PFSK-1 (cell line): ENCODE data around the gene ABHD16B.

ENCODE experiments used
- FOXP2 ChIP-seq: optimal IDR thresholded peaks from 2 replicates; pipeline ENCODE3; 2011; ENCODE audit warnings: borderline replicate concordance, control low read depth, inconsistent platforms; ENCODE audit not compliant: insufficient read depth; ENCODE audit errors: extremely low read length, extremely low read depth
- POLR2AphosphoS5 ChIP-seq: IDR thresholded peaks from 2 replicates; pipeline ENCODE4 v1.6.1; 2012; ENCODE audit warnings: low read depth, mild to moderate bottlenecking, control low read depth, low read length, moderate library complexity
- SIN3A ChIP-seq: IDR thresholded peaks from 2 replicates; pipeline ENCODE4 v1.6.1; 2012; ENCODE audit warnings: mild to moderate bottlenecking, low read length, moderate library complexity, borderline replicate concordance; ENCODE audit not compliant: insufficient read depth
- TAF1 ChIP-seq: IDR thresholded peaks from 2 replicates; pipeline ENCODE4 v1.6.1; 2012; ENCODE audit warnings: low read length, control low read depth, borderline replicate concordance; ENCODE audit not compliant: insufficient read depth
- TF ChIP-seq, protein P1 (sequence below), 2 experiments: IDR thresholded peaks; 2 replicates each; pipeline versions ENCODE4 v1.6.1 to v1.8.0; 2011 to 2012; ENCODE audit warnings: low read depth in 2 of 2, low read length in 2 of 2, control low read depth in 1 of 2, inconsistent platforms in 1 of 2, mild to moderate bottlenecking in 1 of 2, moderate library complexity in 1 of 2; ENCODE audit not compliant: insufficient read depth in 1 of 2

Gene ABHD16B

DNA sequence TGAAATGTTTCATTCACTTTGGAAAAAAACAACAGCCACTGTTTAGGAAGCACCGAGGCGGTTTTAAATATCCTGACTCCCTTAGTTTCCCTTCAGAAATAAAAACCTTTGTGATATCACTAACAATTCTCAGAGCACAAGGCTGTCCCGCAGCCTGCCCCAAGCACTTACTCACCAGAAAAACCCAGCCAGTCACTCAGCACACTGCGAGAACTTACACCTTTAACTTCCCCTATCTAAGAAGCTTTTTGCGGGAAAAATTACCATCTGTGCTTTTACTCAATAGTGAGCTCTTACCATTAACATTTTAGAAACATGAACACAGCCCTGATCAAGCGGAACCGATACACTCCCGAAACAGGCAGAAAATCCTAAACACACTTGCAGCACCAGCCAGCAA is 39.5 kb upstream of the ABHD16B start:
- TF ChIP-seq FOXP2, result no peak

DNA sequence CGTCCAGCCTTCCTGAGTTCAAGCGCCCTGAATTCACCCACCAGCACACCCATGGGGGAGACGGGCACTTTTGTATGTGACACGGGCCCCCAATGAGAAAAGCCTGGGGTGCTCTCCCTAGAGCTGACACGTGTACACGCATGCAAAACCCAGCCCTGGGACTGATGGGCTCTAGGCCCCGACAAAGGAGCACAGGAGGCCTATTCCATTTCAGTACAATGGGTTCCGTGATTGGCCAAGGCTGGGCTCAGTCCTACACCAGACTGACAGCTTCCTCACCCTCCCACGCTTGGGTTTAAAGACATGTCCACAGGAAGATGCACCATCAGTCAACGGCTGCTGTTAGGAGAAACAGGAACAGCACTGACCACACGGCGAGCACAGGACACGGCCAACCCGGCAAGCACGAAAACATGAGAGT is 39.0 kb upstream of the ABHD16B start:
- TF ChIP-seq POLR2AphosphoS5 (peak; percentile 79), SIN3A (0 out of 2 replicates have a peak, but pooled peaks have one; percentile 42), FOXP2 (peak; percentile 94), TAF1 (peak; percentile 93)
- TF ChIP-seq, protein P1, sequence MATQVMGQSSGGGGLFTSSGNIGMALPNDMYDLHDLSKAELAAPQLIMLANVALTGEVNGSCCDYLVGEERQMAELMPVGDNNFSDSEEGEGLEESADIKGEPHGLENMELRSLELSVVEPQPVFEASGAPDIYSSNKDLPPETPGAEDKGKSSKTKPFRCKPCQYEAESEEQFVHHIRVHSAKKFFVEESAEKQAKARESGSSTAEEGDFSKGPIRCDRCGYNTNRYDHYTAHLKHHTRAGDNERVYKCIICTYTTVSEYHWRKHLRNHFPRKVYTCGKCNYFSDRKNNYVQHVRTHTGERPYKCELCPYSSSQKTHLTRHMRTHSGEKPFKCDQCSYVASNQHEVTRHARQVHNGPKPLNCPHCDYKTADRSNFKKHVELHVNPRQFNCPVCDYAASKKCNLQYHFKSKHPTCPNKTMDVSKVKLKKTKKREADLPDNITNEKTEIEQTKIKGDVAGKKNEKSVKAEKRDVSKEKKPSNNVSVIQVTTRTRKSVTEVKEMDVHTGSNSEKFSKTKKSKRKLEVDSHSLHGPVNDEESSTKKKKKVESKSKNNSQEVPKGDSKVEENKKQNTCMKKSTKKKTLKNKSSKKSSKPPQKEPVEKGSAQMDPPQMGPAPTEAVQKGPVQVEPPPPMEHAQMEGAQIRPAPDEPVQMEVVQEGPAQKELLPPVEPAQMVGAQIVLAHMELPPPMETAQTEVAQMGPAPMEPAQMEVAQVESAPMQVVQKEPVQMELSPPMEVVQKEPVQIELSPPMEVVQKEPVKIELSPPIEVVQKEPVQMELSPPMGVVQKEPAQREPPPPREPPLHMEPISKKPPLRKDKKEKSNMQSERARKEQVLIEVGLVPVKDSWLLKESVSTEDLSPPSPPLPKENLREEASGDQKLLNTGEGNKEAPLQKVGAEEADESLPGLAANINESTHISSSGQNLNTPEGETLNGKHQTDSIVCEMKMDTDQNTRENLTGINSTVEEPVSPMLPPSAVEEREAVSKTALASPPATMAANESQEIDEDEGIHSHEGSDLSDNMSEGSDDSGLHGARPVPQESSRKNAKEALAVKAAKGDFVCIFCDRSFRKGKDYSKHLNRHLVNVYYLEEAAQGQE (IDR thresholded peaks at IDR 0.05; ENCODE audit: insufficient read depth in 1 of 2, low read depth in 2 of 2, low read length in 2 of 2), result 0 out of 4 replicates have a peak, but pooled peaks of 1 of the 2 experiments have one; percentile 45

DNA sequence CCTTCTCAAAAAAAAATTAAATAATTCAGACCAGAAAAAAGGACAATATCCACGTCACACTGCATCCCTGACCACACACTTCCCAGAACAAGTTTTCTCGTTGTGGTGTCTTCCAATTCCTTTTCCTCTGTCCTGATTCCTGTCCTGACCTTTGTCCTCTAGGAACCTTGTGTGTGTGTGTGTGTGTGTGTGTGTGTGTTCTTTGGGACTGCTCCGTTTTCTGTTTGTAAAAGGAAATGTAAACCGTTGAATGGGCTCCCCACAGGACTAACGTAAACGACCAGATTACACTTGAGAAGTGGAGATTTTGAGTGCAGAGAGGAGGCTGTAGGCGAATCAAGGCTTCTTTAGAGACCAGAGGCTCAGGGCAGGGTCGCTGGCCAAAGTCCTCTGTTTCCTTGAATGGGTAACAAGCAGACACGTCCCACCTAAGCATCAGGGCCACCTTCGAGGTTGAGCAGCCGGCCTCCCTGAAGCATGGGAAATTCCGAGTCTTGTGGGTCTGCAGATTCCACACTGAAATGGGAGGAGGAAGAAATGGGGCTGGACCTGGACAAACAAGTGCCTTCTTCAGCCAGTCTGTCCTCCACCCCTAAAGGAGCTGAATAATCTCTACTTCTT is 37.5 kb upstream of the ABHD16B start:
- TF ChIP-seq POLR2AphosphoS5 (no peak), TAF1 (no peak), SIN3A (no peak), FOXP2 (no peak)
- TF ChIP-seq, protein P1 (IDR thresholded peaks at IDR 0.05; ENCODE audit: insufficient read depth in 1 of 2, low read depth in 2 of 2, low read length in 2 of 2), result no peak

DNA sequence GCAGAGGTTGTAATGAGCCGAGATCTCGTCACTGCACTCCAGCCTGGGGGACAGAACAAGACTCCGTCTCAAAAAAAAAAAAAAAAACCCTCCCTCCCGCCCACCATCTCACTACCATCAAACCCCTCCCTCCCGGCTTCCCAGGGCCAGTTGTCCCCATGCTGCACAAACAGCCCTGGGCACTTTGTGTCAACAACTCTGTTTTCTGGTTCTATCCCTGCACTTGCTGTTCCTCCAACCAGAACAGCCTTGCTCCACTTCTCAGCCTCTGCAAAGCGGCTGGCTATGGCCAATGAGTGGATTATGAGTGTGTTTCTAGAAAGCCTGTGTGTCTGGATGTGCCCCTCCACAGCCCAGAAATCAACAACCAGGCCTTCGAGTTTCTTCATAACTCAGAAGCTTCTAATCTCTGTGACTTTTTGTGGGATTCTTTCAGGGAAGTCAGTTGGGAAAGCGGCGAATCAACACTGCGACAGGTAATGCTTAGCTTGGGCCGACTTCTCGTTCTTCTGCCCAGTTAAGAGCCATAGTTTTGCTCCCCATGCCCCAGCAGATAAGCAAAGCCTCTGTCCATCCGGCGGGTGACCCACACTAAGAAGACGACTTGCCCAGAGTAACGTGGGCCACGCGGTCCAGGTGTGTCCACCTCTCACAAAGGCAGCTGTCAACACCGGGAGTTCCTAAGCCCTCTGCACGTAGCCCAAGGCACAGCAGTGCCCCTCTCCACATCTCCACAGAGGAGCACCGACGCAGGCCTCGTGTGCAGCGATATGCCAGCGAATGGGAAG is 35.8 kb upstream of the ABHD16B start:
- TF ChIP-seq POLR2AphosphoS5 (no peak), FOXP2 (no peak), SIN3A (no peak), TAF1 (no peak)
- TF ChIP-seq, protein P1 (IDR thresholded peaks at IDR 0.05; ENCODE audit: insufficient read depth in 1 of 2, low read depth in 2 of 2, low read length in 2 of 2), result no peak

DNA sequence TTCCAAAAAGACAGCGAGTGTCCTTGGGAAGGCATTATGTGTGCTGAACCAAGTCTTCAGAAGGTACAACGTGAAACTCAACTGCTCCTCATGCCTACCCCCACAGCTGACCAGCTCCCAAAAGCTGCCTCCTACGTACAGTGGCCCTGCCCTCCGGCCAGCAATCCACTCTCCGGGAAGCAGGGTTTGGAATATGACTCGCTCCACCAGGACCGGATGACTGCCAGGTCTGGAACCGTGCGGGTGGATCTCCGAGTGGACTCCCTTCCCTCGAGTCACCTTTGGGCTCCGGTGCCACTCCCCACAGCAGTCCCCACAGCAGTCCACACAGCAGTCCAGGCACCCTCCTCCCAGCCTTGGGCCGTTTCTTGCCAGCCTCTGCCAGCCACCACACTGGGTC is 34.5 kb upstream of the ABHD16B start:
- no peak for TF ChIP-seq POLR2AphosphoS5
- no peak for TF ChIP-seq FOXP2
- TF ChIP-seq SIN3A, result no peak
- no peak for TF ChIP-seq TAF1
- TF ChIP-seq, protein P1 (IDR thresholded peaks at IDR 0.05; ENCODE audit: insufficient read depth in 1 of 2, low read depth in 2 of 2, low read length in 2 of 2), result no peak
